T-helper 2 cell treated with Interferon-gamma antibody and Interleukin-4, amounts not matched to agents 5 μg/mL and 100 μg/mL, for 36 hours (primary cell): ENCODE data around the gene SF3B3.

Source experiments
- DNase-seq: peaks from one replicate; pipeline ENCODE4 v3.0.0; 2021; ENCODE audit warnings: low spot score
- H3K27ac Mint-ChIP-seq: one replicate; pipeline ENCODE4 v1.8.0; 2021; ENCODE audit warnings: mild to moderate bottlenecking, mixed read lengths
- H3K27me3 Mint-ChIP-seq: one replicate; pipeline ENCODE4 v1.8.0; 2021; ENCODE audit warnings: low read depth, mixed read lengths
- H3K36me3 Mint-ChIP-seq: one replicate; pipeline ENCODE4 v1.8.0; 2021; ENCODE audit warnings: low read depth, mixed read lengths
- H3K4me1 Mint-ChIP-seq: one replicate; pipeline ENCODE4 v1.8.0; 2021; ENCODE audit warnings: low read depth, mixed read lengths
- H3K4me3 Mint-ChIP-seq: one replicate; pipeline ENCODE4 v1.8.0; 2022; ENCODE audit warnings: mild to moderate bottlenecking, moderate library complexity, mixed read lengths
- H3K9me3 Mint-ChIP-seq: one replicate; pipeline ENCODE4 v1.8.0; 2021; ENCODE audit warnings: mixed read lengths

Gene SF3B3

GRCh38 chr16:70523743-70524398 is at the start of gene SF3B3:
SF3B3 (plus strand) TSS chr16:70523816; CDS start chr16:70526657, 2,841 bp downstream.
- no peaks in the 10 kb centered on the region for H3K9me3 Mint-ChIP-seq
- peak; percentile 71 for DNase-seq
- H3K27me3 Mint-ChIP-seq, result no peaks in the 10 kb centered on the region
- peak within 1 kb of the TSS; percentile 100 for H3K27ac Mint-ChIP-seq
- peaks cover 57% of the 10 kb centered on the region for H3K36me3 Mint-ChIP-seq
- peak within 1 kb of the TSS; percentile 98 for H3K4me3 Mint-ChIP-seq
- peaks cover 43% of the 10 kb centered on the region for H3K4me1 Mint-ChIP-seq

- peaks cover 16% of the 10 kb centered on the region for H3K4me1 Mint-ChIP-seq
Observed at GRCh38 chr16:70474320-70475053, 49.1 kb upstream of the SF3B3 start.

DNA sequence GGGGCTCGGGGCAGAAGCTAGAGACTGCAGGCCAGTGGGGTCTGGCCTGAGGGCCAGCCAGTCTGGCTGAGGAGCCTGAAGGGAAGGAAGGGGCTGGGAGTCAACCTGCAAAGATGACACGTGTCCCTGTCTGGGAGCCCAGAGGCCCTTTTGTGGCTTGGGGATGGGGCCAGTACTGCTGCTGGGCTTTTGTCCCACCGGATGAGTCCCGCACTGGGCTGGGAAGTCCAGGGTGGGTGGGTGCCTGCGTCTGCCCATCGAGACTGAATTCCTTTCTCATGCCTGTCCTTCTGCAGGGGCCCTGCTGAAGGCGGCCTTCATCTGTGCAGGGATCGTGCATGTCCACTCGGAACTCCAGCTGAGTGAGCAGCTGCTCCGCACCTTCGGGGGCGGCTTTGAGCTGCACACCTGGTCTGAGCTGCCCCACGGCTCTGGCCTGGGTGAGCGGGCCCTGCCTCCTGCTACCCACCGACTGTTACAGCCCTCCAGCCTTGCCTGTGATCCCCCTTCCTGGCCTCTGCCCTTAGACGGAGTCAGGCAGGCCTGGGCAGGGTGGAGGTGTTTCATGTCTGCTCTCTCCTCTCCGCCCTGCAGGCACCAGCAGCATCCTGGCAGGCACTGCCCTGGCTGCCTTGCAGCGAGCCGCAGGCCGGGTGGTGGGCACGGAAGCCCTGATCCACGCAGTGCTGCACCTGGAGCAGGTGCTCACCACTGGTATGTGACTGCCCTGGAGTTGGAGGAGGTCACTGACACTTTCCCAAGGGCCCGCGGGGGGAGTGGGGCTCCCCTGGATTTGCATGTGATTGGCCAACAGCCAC is 48.4 kb upstream of the SF3B3 start:
- peaks cover 13% of the 10 kb centered on the region for H3K36me3 Mint-ChIP-seq
- H3K27ac Mint-ChIP-seq, result peak overlapping the region; percentile 41
- H3K4me1 Mint-ChIP-seq, result peaks cover 16% of the 10 kb centered on the region
- no peak overlapping the region for H3K4me3 Mint-ChIP-seq
- H3K9me3 Mint-ChIP-seq, result no peaks in the 10 kb centered on the region
- no peaks in the 10 kb centered on the region for H3K27me3 Mint-ChIP-seq
- DNase-seq, result no peak

More at GRCh38 chr16:70474320-70475053, 49.1 kb upstream of the SF3B3 start:
- no peak for DNase-seq
- Mint-ChIP-seq H3K9me3 (no peaks in the 10 kb centered on the region), H3K27me3 (no peaks in the 10 kb centered on the region), H3K4me3 (no peak overlapping the region), H3K27ac (no peak overlapping the region), H3K36me3 (peaks cover 13% of the 10 kb centered on the region)

DNA sequence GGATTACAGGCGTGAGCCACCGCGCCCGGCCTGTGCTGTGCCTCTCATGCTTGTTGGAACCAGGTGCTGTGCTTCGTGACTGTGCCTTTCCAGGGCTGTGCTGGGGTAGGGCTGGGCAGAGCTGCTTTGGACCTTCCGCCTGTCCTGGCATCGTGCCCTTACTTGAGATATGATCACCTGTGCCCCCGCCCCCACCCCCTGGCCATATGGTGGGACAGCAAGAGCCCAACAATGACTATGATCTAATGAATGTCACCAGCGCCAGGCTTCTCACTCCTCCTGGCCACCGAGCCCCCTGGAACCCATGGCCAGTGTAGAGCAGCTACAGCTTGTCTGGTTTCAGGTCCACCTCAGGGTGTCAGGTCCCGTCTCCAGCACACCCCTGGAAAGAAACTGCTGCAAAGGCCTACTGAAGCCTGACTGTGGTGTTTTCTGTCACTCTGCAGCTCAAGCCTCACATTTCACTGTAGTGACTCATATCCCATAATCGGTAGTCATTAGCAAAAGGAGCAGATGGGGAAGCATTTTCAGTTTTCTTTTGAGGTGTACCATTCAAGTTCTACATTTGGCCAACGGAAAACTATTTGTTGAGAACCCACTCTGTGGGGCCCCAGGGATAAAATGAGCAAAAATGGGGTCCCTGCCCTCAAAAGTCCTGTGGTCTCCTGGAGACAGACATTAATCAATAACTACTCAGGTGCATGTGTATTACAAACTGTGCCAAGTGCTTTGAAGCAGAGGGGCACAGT is 47.2 kb upstream of the SF3B3 start:
- Mint-ChIP-seq H3K4me1 (peaks cover 16% of the 10 kb centered on the region), H3K4me3 (peak overlapping the region; percentile 46), H3K27ac (peak overlapping the region; percentile 90), H3K9me3 (no peaks in the 10 kb centered on the region), H3K27me3 (no peaks in the 10 kb centered on the region), H3K36me3 (peaks cover 22% of the 10 kb centered on the region)
- peak; percentile 69 for DNase-seq

GRCh38 chr16:70478169-70478568 is 45.4 kb upstream of the SF3B3 start:
- DNase-seq, result no peak
- Mint-ChIP-seq H3K27ac (peak overlapping the region; percentile 75), H3K27me3 (no peaks in the 10 kb centered on the region), H3K4me1 (peaks cover 16% of the 10 kb centered on the region), H3K9me3 (no peaks in the 10 kb centered on the region), H3K36me3 (peaks cover 29% of the 10 kb centered on the region), H3K4me3 (no peak overlapping the region)

DNA sequence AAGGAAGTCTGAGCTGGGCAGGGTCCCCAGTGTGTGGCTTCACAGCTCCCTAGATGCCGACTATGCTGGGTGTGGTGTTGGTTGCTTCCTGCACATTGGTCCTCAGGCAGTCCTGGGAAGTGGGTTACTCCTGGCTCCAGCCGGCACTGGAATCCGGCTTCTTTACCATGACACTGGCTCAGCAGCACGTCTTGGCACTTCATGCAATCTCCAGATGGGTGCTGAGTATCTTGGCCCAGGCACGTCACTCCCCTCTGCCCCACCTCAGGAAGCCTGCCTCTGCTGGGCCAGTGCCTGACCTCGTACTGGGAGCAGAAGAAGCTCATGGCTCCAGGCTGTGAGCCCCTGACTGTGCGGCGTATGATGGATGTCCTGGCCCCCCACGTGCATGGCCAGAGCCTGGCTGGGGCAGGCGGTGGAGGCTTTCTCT is 44.7 kb upstream of the SF3B3 start:
- DNase-seq, result no peak
- Mint-ChIP-seq H3K27me3 (no peaks in the 10 kb centered on the region), H3K36me3 (peaks cover 29% of the 10 kb centered on the region), H3K4me3 (no peak overlapping the region), H3K4me1 (peaks cover 16% of the 10 kb centered on the region), H3K27ac (peak overlapping the region; percentile 20), H3K9me3 (no peaks in the 10 kb centered on the region)

DNA sequence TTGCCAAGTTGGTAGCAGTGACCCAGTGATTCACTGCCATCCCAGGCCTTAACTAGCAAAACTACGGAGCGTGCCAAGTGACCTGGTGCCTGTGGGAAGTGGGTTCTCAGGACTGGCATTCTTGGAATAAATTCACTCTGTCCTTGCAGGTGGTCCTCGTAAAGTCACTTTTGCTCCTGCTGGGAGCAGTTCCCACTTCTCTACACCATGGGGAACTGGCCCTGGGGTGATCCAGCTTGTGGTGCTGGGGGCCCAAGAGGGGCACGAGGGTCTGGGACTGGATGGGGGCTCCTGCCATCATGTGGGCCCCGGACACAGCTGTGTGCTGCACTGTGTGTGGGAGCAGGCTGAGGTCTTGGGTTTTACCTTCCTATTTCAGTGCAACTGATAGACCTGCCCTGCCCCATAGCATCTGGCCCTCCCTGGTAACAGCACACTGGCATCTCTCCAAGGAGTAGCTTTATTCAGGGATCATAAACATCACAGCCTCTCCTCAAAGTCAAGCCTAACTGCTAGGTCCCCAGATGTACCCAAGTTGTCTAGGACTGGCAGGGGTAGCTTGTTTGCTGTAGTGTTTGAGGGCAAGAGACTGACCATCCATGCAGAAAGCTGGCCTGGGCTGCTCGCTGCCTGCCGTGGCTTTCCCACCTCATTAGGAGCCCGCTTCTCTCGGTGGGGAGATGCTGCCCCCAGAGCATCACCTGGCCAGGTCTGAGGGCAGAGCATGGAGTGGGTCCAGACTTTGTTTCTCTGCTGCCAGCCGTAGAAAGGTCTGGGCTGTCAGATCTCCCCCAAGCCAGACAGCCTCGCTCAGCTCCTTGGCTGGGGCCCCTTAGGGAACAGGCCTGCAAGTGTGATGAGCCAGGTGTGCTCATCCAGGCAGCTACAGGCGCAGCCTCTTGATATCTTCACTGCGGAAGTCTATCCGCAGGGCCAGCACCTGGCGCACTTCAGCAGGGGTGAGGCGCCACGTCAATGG is 43.2 kb upstream of the SF3B3 start:
- no peaks in the 10 kb centered on the region for H3K27me3 Mint-ChIP-seq
- peaks cover 29% of the 10 kb centered on the region for H3K36me3 Mint-ChIP-seq
- no peak for DNase-seq
- no peak overlapping the region for H3K4me3 Mint-ChIP-seq
- no peaks in the 10 kb centered on the region for H3K9me3 Mint-ChIP-seq
- H3K27ac Mint-ChIP-seq, result no peak overlapping the region
- peaks cover 16% of the 10 kb centered on the region for H3K4me1 Mint-ChIP-seq

DNA sequence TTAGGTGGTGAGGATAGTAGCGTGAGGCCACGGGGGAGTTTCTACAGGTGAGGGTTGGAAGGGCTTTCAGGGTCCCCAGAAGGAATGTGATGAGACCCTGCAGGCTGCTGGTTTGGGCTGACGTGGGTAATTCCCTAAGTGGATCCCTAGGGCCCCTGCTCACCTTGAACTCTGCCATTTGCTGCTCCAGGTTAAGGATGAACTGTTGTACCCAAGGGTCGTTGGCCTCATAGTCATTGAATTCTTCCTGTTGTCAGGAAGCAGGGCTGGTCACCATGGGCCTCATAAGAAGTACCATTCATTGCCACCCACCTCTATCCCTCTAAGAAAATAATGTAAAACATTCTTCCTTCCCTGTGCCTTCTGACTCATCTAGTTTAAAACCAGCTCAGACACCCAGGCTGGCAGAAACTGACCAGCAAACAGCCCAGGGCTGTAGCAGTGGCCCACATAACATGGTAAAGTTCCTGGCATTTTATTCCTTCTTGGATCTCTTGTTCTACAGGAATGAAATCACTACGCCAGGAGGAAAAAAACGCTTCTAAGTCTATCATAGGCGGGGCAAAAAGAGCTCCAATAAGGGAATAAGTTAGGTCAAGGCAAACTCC is 41.6 kb upstream of the SF3B3 start:
- no peak overlapping the region for H3K27ac Mint-ChIP-seq
- peaks cover 31% of the 10 kb centered on the region for H3K36me3 Mint-ChIP-seq
- H3K4me3 Mint-ChIP-seq, result no peak overlapping the region
- H3K4me1 Mint-ChIP-seq, result peaks cover 9% of the 10 kb centered on the region
- no peaks in the 10 kb centered on the region for H3K9me3 Mint-ChIP-seq
- DNase-seq, result no peak
- H3K27me3 Mint-ChIP-seq, result no peaks in the 10 kb centered on the region

DNA sequence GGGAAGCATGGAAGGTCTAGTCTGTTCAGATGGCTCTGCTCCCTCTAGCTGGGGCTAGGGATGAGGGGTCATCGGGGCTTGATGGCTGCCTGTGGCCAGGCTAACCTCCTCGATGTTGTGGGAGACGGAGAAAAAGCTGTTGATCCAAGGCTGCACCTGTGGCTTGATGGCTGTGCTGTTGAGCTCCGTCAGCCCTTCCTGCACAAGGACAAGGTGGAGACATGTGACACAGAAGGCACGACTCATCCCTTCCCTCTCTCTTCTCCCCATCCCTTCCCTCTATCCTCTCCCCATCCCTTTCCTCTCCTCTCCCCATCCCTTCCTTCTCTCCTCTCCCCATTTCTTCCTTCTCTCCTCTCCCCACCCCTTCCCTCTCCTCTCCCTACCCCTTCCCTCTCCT is 41.0 kb upstream of the SF3B3 start:
- H3K4me1 Mint-ChIP-seq, result peaks cover 7% of the 10 kb centered on the region
- H3K4me3 Mint-ChIP-seq, result no peak overlapping the region
- no peak overlapping the region for H3K27ac Mint-ChIP-seq
- H3K27me3 Mint-ChIP-seq, result no peaks in the 10 kb centered on the region
- no peak for DNase-seq
- H3K36me3 Mint-ChIP-seq, result peaks cover 29% of the 10 kb centered on the region
- H3K9me3 Mint-ChIP-seq, result no peaks in the 10 kb centered on the region

DNA sequence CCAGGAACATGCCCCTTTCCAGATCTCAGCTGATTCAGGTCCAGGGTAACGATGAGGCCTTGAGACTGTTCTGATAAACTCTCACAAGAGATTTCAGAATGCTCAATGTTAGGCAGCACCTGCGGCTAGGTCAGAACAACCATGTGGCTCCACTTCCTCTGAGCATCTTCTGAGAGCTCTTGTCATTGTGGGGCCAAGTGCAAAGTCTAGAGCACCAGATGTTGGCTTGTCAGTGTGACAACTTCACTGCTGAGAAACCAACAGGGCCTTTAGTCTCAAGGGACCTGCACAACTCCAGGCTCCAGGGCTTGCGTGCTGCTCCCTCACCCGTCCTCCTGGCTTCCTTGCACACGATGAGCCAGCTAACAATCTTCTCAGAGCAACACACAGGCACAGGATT is 40.2 kb upstream of the SF3B3 start:
- no peak for DNase-seq
- H3K36me3 Mint-ChIP-seq, result peaks cover 26% of the 10 kb centered on the region
- peaks cover 3% of the 10 kb centered on the region for H3K4me1 Mint-ChIP-seq
- H3K27me3 Mint-ChIP-seq, result no peaks in the 10 kb centered on the region
- no peak overlapping the region for H3K4me3 Mint-ChIP-seq
- H3K9me3 Mint-ChIP-seq, result no peaks in the 10 kb centered on the region
- no peak overlapping the region for H3K27ac Mint-ChIP-seq

GRCh38 chr16:70484867-70485266 is 38.7 kb upstream of the SF3B3 start:
- H3K27ac Mint-ChIP-seq, result no peak overlapping the region
- H3K9me3 Mint-ChIP-seq, result no peaks in the 10 kb centered on the region
- no peak for DNase-seq
- no peak overlapping the region for H3K4me3 Mint-ChIP-seq
- no peaks in the 10 kb centered on the region for H3K4me1 Mint-ChIP-seq
- H3K36me3 Mint-ChIP-seq, result peaks cover 25% of the 10 kb centered on the region
- H3K27me3 Mint-ChIP-seq, result no peaks in the 10 kb centered on the region

DNA sequence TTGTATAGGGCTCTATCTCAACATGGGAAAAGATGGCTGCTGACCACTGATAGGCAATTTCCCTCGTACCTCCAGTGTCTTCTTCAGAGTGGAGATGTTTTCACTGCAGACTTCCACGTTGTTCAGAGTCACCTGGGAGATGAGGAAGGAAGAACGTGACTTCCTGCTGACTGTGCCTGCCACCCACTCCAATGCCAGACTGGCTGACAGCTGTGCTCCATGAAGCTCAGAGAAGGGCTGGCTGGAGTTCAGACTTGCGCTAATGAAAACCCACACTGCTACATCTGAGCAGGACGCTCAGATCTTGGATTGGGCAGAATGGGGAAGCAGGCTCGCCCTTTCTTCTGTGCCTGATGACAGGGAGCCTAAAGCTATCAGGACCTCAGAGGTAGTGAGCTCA is 33.4 kb upstream of the SF3B3 start:
- no peak for DNase-seq
- peaks cover 36% of the 10 kb centered on the region for H3K36me3 Mint-ChIP-seq

More for the DNA sequence above, 33.4 kb upstream of the SF3B3 start:
- peaks cover 8% of the 10 kb centered on the region for H3K4me1 Mint-ChIP-seq
- no peak overlapping the region for H3K27ac Mint-ChIP-seq
- H3K27me3 Mint-ChIP-seq, result no peaks in the 10 kb centered on the region
- no peak overlapping the region for H3K4me3 Mint-ChIP-seq
- H3K9me3 Mint-ChIP-seq, result no peaks in the 10 kb centered on the region
